HepG2 (cell line): ENCODE results near the gene MEF2A. TPM values are rescaled to one million over a fixed set of nuclear protein-coding genes. Genes with fewer than 3 reads are reported as not detected.

ENCODE experiments used
- ATAC-seq: fragments of 200-7000 bp; cut with Tn5 transposase; 3 replicates; pipeline ENCODE4 v1.9.1; 2020; ENCODE audit warnings: mild to moderate bottlenecking, moderate library complexity
- BruUV-seq: library from RNA; stranded (reverse); fragments of 400-500 nt; replicated peaks from 2 replicates; lab custom pipeline; 2021; lab: Mats Ljungman, UMichigan
- CTCF ChIA-PET: fragments of 300-600 bp; formaldehyde crosslinking; extraction: SDS; loops from one replicate; lab custom pipeline; 2021; ENCODE audit warnings: low total read pairs, inconsistent platforms, low intra/inter-chr PET ratio; lab: Yijun Ruan, JAX
- POLR2A ChIA-PET: fragments of 350-600 bp; sonication (Branson Sonifier 250); formaldehyde crosslinking; loops from one replicate; lab custom pipeline; 2020; ENCODE audit warnings: antibody characterized with exemption, inconsistent platforms; lab: Yijun Ruan, JAX
- DNase-seq: peaks from one replicate; pipeline ENCODE4 v3.0.0-alpha.2; 2015; ENCODE audit warnings: low spot score
- FAIRE-seq: peaks from 3 replicates; lab custom pipeline; 2011; peaks lifted over from hg19 to GRCh38; lab: Jason Lieb, UNC
- H2AFZ ChIP-seq: one replicate; pipeline ENCODE4 v1.6.1; 2011; ENCODE audit warnings: low read length, inconsistent platforms
- H3K27ac ChIP-seq: fragments of 300-600 bp; 3 replicates; pipeline ENCODE4 v1.8.0; 2011; ENCODE audit warnings: mixed run types, mild to moderate bottlenecking, mixed read lengths, low read length, inconsistent platforms; ENCODE audit not compliant: insufficient read depth; ENCODE audit errors: extremely low read length
- H3K27me3 ChIP-seq, 2 experiments: fragments of 200-600 bp in 1 of 2; 2 replicates in 1 of 2; 3 replicates in 1 of 2; pipeline versions ENCODE4 v1.6.0 to v1.8.0; 2011; ENCODE audit warnings: low read length in 2 of 2, mild to moderate bottlenecking in 2 of 2, moderate library complexity in 2 of 2, inconsistent platforms in 1 of 2; ENCODE audit not compliant: insufficient read depth in 2 of 2, control insufficient read depth in 1 of 2
- H3K36me3 ChIP-seq, 2 experiments: fragments of 200-600 bp in 1 of 2; replicated peaks in 1 of 2; 2 replicates in 1 of 2; 3 replicates in 1 of 2; pipeline versions ENCODE4 v1.5.1 to v1.8.0; 2011; ENCODE audit warnings: low read length in 2 of 2, inconsistent platforms in 1 of 2; ENCODE audit not compliant: insufficient read depth in 2 of 2, control insufficient read depth in 1 of 2
- H3K4me1 ChIP-seq: 2 replicates; pipeline ENCODE4 v1.5.1; 2012; ENCODE audit warnings: low read length, inconsistent platforms; ENCODE audit not compliant: insufficient read depth
- H3K4me2 ChIP-seq: 2 replicates; pipeline ENCODE4 v1.6.0; 2011; ENCODE audit warnings: low read depth, low read length, inconsistent platforms
- H3K4me3 ChIP-seq, 3 experiments: fragments of 200-600 bp in 1 of 3; sonication (generic), shearing (Covaris generic) in 1 of 3; replicated peaks in 1 of 3; 2 replicates each; pipeline ENCODE4 v1.5.1; 2011 to 2016; ENCODE audit warnings: low read length in 3 of 3, inconsistent platforms in 2 of 3, low read depth in 2 of 3, mild to moderate bottlenecking in 2 of 3, control low read depth in 1 of 3, mixed read lengths in 1 of 3; ENCODE audit not compliant: insufficient read depth in 1 of 3
- H3K79me2 ChIP-seq: one replicate; pipeline ENCODE4 v1.6.1; 2011; ENCODE audit warnings: low read length, inconsistent platforms; ENCODE audit not compliant: insufficient read depth
- H3K9ac ChIP-seq: 2 replicates; pipeline ENCODE4 v1.6.0; 2011; ENCODE audit warnings: mild to moderate bottlenecking, low read depth, low read length, inconsistent platforms; ENCODE audit not compliant: insufficient read depth
- H3K9me3 ChIP-seq: 2 replicates; pipeline ENCODE4 v1.5.1; 2012; ENCODE audit warnings: mild to moderate bottlenecking, low read length
- H4K20me1 ChIP-seq: 2 replicates; pipeline ENCODE4 v1.6.0; 2011; ENCODE audit warnings: inconsistent platforms, mild to moderate bottlenecking, low read length, moderate library complexity; ENCODE audit not compliant: insufficient read depth
- GABPA ChIP-seq, 2 experiments: IDR thresholded peaks; 2 replicates each; pipeline ENCODE4 v1.6.1; 2011 to 2016; ENCODE audit warnings: low read depth in 2 of 2, low read length in 1 of 2, missing biosample characterization in 1 of 2, missing genetic modification characterization in 1 of 2
- HNRNPUL1 ChIP-seq: fragments of 200-400 bp; formaldehyde crosslinking; IDR thresholded peaks from 2 replicates; pipeline ENCODE4 v1.6.1; 2017; ENCODE audit warnings: low read depth, mild to moderate bottlenecking, low read length, moderate library complexity
- MED1 ChIP-seq: sonication (generic); formaldehyde crosslinking; IDR thresholded peaks from 2 replicates; pipeline ENCODE4 v1.4.0; 2020; ENCODE audit warnings: missing genetic modification reagents
- STAG1 ChIP-seq: sonication (generic); formaldehyde crosslinking; IDR thresholded peaks from 2 replicates; pipeline ENCODE4 v1.4.0; 2020; ENCODE audit warnings: missing genetic modification reagents
- TSC22D2 ChIP-seq: sonication (generic); formaldehyde crosslinking; IDR thresholded peaks from 2 replicates; pipeline ENCODE4 v1.5.1; 2020; ENCODE audit warnings: missing genetic modification reagents, mild to moderate bottlenecking, borderline replicate concordance
- ZNF253 ChIP-seq: sonication (generic); formaldehyde crosslinking; IDR thresholded peaks from 2 replicates; pipeline ENCODE4 v1.8.0; 2022; ENCODE audit warnings: mild to moderate bottlenecking, missing genetic modification reagents, borderline replicate concordance
- ZNF256 ChIP-seq: sonication (generic); formaldehyde crosslinking; conservative IDR thresholded peaks from 2 replicates; pipeline ENCODE4 v1.4.0; 2020; ENCODE audit warnings: missing genetic modification reagents
- ZNF468 ChIP-seq: sonication (generic); formaldehyde crosslinking; IDR thresholded peaks from 2 replicates; pipeline ENCODE4 v1.8.0; 2022; ENCODE audit warnings: mild to moderate bottlenecking, moderate library complexity, missing genetic modification reagents
- WGBS: methylation state at CpG from one replicate; pipeline ENCODE4 v1.1.6; 2017; ENCODE audit warnings: low lambda C conversion rate; 5-methylcytosine and 5-hydroxymethylcytosine counted together
- in situ Hi-C: cut with HindIII; loops from 2 replicates; pipeline ENCODE4 v1.10.0; 2017; ENCODE audit warnings: low pct_unique_long_range_greater_than_20kb; ENCODE audit not compliant: extremely low pct_ligation_motif_present
- intact Hi-C: fragments of 100-400 bp; cut with micrococcal nuclease; formaldehyde crosslinking; loops from one replicate; pipeline ENCODE4 v1.10.0; 2022; ENCODE audit not compliant: unreplicated experiment
- polyA plus RNA-seq, 8 experiments: library from polyadenylated mRNA; depleted of rRNA in 3 of 8; stranded (reverse) in 7 of 8; unstranded in 1 of 8; fragments of >200 nt; fragmentation: Illumina TruSeq in 4 of 8; extraction: Trizol in 4 of 8; gene quantifications; 2 replicates each; pipeline versions ENCODE4 v1.2.1 to v1.2.3, GENCODE V29; 2011 to 2016; ENCODE audit warnings: low read depth in 4 of 8, missing spikeins in 1 of 8, mixed read lengths in 1 of 8; ENCODE audit not compliant: insufficient read depth in 1 of 8
- total RNA-seq, 5 experiments: library from RNA; depleted of rRNA; stranded (reverse); fragments of >200 nt; fragmentation: Illumina TruSeq; extraction: Trizol; gene quantifications; 2 replicates each; pipeline ENCODE4 v1.2.3, GENCODE V29; 2016; ENCODE audit warnings: low read depth in 1 of 5
- TF ChIP-seq, protein P1 (sequence below): sonication (generic); formaldehyde crosslinking; IDR thresholded peaks from 2 replicates; pipeline ENCODE4 v1.4.0; 2020; ENCODE audit warnings: mild to moderate bottlenecking, low read depth, missing genetic modification reagents
- TF ChIP-seq, protein P2 (sequence below): IDR thresholded peaks from 2 replicates; pipeline ENCODE4 v1.6.1; 2016; ENCODE audit warnings: low read depth, missing genetic modification reagents, missing compliant biosample characterization
- TF ChIP-seq, protein P3 (sequence below): sonication (generic); formaldehyde crosslinking; IDR thresholded peaks from 2 replicates; pipeline ENCODE4 v1.5.1; 2020; ENCODE audit warnings: missing genetic modification reagents, mild to moderate bottlenecking, borderline replicate concordance
- TF ChIP-seq, protein P4 (sequence below): IDR thresholded peaks from 2 replicates; pipeline ENCODE4 v1.6.1; 2016; ENCODE audit warnings: mild to moderate bottlenecking, missing biosample characterization, missing genetic modification reagents
- TF ChIP-seq, protein P5 (sequence below): sonication (generic); formaldehyde crosslinking; IDR thresholded peaks from 2 replicates; pipeline ENCODE4 v1.4.0; 2020; ENCODE audit warnings: missing genetic modification reagents; ENCODE audit errors: not compliant biosample characterization

MEF2A gene
- total and polyA plus RNA-seq, 2 of the 13 experiments (the other 11 are each of a cell fraction or from before 2014, with no cell fraction given) = 15.2 to 24.4 TPM

DNA sequence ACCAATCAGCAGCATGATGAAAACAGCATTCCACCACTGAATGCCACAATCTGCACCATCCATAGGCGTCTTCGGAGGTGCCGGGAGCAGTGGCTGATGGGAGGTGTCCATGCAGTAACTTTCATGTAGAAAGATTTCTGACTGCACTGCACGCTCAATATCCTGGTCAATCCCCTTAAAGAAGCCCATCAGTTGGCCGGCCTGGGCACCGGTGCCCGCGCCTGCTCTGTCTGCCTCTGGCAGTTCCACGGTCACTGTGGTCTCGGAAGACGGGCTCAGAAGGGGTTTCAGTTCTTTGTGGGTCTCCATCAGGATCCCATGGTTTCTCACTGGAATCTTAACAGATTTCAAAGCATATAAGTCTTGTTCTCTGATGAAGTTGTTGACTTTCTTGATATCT is 163.5 kb downstream of the MEF2A start:
- BruUV-seq = no TSS peak
- in situ Hi-C loops (no loop called here), intact Hi-C loops (no loop called here)
- Histone ChIP-seq H3K9ac (no peak overlapping the region), H3K36me3 (peaks cover 0 to 12% of the 10 kb centered on the region in 2 experiments; a peak in 2 of 5 replicates), H3K79me2 (no peaks in the 10 kb centered on the region), H3K4me2 (no peak overlapping the region), H3K27ac (no peak overlapping the region), H2AFZ (no peak overlapping the region), H3K27me3 (no peaks in the 10 kb centered on the region; a peak in 1 of 5 replicates), H3K9me3 (no peaks in the 10 kb centered on the region), H4K20me1 (no peaks in the 10 kb centered on the region), H3K4me3 (no peak overlapping the region), H3K4me1 (peaks cover 34% of the 10 kb centered on the region)
- ChIA-PET POLR2A (no interaction called here), CTCF (no interaction called here)
- no peak for ATAC-seq
- FAIRE-seq = no peak
- no peak for DNase-seq
- WGBS = 93% methylated on average over 7 of the region's 11 CpGs
- TF ChIP-seq, protein P1, sequence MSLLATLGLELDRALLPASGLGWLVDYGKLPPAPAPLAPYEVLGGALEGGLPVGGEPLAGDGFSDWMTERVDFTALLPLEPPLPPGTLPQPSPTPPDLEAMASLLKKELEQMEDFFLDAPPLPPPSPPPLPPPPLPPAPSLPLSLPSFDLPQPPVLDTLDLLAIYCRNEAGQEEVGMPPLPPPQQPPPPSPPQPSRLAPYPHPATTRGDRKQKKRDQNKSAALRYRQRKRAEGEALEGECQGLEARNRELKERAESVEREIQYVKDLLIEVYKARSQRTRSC (CRISPR knock-in tag) = no peak
- TF ChIP-seq, protein P2, sequence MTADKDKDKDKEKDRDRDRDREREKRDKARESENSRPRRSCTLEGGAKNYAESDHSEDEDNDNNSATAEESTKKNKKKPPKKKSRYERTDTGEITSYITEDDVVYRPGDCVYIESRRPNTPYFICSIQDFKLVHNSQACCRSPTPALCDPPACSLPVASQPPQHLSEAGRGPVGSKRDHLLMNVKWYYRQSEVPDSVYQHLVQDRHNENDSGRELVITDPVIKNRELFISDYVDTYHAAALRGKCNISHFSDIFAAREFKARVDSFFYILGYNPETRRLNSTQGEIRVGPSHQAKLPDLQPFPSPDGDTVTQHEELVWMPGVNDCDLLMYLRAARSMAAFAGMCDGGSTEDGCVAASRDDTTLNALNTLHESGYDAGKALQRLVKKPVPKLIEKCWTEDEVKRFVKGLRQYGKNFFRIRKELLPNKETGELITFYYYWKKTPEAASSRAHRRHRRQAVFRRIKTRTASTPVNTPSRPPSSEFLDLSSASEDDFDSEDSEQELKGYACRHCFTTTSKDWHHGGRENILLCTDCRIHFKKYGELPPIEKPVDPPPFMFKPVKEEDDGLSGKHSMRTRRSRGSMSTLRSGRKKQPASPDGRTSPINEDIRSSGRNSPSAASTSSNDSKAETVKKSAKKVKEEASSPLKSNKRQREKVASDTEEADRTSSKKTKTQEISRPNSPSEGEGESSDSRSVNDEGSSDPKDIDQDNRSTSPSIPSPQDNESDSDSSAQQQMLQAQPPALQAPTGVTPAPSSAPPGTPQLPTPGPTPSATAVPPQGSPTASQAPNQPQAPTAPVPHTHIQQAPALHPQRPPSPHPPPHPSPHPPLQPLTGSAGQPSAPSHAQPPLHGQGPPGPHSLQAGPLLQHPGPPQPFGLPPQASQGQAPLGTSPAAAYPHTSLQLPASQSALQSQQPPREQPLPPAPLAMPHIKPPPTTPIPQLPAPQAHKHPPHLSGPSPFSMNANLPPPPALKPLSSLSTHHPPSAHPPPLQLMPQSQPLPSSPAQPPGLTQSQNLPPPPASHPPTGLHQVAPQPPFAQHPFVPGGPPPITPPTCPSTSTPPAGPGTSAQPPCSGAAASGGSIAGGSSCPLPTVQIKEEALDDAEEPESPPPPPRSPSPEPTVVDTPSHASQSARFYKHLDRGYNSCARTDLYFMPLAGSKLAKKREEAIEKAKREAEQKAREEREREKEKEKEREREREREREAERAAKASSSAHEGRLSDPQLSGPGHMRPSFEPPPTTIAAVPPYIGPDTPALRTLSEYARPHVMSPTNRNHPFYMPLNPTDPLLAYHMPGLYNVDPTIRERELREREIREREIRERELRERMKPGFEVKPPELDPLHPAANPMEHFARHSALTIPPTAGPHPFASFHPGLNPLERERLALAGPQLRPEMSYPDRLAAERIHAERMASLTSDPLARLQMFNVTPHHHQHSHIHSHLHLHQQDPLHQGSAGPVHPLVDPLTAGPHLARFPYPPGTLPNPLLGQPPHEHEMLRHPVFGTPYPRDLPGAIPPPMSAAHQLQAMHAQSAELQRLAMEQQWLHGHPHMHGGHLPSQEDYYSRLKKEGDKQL (CRISPR knock-in tag) = no peak
- TF ChIP-seq HNRNPUL1 (no peak), ZNF253 (CRISPR knock-in tag) (no peak), ZNF468 (CRISPR knock-in tag) (no peak), STAG1 (no peak), MED1 (CRISPR knock-in tag) (no peak), TSC22D2 (CRISPR knock-in tag) (no peak), ZNF256 (CRISPR knock-in tag) (no peak), GABPA (IDR thresholded peaks at IDR 0.05; ENCODE audit: low read depth, low read length) (no peak), GABPA (CRISPR knock-in tag; IDR thresholded peaks at IDR 0.05; ENCODE audit: low read depth) (no peak)
- TF ChIP-seq, protein P3, sequence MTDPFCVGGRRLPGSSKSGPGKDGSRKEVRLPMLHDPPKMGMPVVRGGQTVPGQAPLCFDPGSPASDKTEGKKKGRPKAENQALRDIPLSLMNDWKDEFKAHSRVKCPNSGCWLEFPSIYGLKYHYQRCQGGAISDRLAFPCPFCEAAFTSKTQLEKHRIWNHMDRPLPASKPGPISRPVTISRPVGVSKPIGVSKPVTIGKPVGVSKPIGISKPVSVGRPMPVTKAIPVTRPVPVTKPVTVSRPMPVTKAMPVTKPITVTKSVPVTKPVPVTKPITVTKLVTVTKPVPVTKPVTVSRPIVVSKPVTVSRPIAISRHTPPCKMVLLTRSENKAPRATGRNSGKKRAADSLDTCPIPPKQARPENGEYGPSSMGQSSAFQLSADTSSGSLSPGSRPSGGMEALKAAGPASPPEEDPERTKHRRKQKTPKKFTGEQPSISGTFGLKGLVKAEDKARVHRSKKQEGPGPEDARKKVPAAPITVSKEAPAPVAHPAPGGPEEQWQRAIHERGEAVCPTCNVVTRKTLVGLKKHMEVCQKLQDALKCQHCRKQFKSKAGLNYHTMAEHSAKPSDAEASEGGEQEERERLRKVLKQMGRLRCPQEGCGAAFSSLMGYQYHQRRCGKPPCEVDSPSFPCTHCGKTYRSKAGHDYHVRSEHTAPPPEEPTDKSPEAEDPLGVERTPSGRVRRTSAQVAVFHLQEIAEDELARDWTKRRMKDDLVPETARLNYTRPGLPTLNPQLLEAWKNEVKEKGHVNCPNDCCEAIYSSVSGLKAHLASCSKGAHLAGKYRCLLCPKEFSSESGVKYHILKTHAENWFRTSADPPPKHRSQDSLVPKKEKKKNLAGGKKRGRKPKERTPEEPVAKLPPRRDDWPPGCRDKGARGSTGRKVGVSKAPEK (CRISPR knock-in tag) = no peak
- TF ChIP-seq, protein P4, sequence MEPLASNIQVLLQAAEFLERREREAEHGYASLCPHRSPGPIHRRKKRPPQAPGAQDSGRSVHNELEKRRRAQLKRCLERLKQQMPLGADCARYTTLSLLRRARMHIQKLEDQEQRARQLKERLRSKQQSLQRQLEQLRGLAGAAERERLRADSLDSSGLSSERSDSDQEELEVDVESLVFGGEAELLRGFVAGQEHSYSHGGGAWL (CRISPR knock-in tag) = no peak
- TF ChIP-seq, protein P5, sequence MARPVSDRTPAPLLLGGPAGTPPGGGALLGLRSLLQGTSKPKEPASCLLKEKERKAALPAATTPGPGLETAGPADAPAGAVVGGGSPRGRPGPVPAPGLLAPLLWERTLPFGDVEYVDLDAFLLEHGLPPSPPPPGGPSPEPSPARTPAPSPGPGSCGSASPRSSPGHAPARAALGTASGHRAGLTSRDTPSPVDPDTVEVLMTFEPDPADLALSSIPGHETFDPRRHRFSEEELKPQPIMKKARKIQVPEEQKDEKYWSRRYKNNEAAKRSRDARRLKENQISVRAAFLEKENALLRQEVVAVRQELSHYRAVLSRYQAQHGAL (CRISPR knock-in tag) = no peak
